ENCODE results near the gene SLC5A12. TPM values are rescaled to one million over a fixed set of nuclear protein-coding genes. Genes with fewer than 3 reads are reported as not detected.

Gene SLC5A12
- total and polyA plus RNA-seq, 10 of the 15 experiments (the other 5 are each of a cell fraction or from before 2014, with no cell fraction given), result 0.06 to 0.15 TPM; not detected in 8

DNA sequence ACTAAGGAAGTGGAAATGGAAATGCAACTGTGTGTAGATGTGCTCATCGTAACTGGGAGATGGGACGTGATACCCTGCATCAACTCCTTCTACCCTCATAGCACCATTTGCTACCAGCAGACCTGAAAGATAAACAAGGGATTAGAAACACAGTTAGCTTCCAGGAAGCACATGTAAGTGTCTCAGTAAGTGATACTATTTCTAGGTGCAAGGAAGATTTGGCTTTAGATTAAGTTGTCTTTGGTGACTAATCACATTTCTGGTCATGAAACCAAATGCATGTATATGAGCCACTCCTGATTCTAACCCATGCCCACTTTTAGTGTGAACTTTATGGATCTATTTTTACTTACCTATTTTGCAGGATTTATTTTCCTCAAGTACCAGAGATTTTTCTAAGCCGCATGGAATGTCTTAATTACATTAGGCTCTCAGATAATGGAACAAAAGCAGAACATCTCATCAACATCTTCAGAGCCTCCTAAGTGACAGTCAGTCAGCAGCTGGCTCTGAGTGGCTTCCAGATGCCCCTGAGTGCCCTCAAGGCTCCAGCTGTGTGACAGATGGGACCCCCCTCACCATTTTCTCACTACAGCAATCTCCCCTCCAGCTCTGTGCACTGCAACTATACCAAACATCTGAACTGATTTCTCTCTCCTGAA lies 21.2 kb downstream of the SLC5A12 start:
- Histone ChIP-seq H3K4me3 (no peak overlapping the region), H3K27ac (ENCODE audit: control insufficient read depth, insufficient read depth) (no peak overlapping the region), H4K20me1 (ENCODE audit: control insufficient read depth, insufficient read depth) (no peaks in the 10 kb centered on the region), H3K9me3 (replicated peaks; ENCODE audit: control insufficient read depth, insufficient read depth, low read length) (no peaks in the 10 kb centered on the region), H3K36me3 (ENCODE audit: control insufficient read depth in 2 of 2, insufficient read depth in 2 of 2, low read length in 1 of 2) (no peaks in the 10 kb centered on the region), H2AFZ (ENCODE audit: control insufficient read depth, low read depth, low read length) (no peak overlapping the region), H3K27me3 (replicated peaks in 1 of 2; ENCODE audit: control insufficient read depth in 2 of 2, insufficient read depth in 2 of 2, low read length in 1 of 2) (no peaks in the 10 kb centered on the region), H3K9ac (ENCODE audit: control insufficient read depth, insufficient read depth, low read length) (no peak overlapping the region), H3K4me2 (ENCODE audit: control insufficient read depth, insufficient read depth) (no peak overlapping the region), H3K4me1 (ENCODE audit: control insufficient read depth, insufficient read depth, low read length) (no peaks in the 10 kb centered on the region), H3K79me2 (ENCODE audit: control insufficient read depth, insufficient read depth, low read length) (no peaks in the 10 kb centered on the region)
- intact Hi-C loops (cut with micrococcal nuclease; ENCODE audit: unreplicated experiment), result no loop called here
- DNase-seq (ENCODE audit: low read depth, low spot score), result no peak
- no peak for FAIRE-seq
- POLR2A ChIA-PET, result no interaction called here
- SMC1A ChIA-PET (ENCODE audit: uncharacterized antibody, unreplicated experiment), result interaction anchor here (1.0 to 1.2 kb wide), 2 partner anchors 27 to 684 kb away, joined by 3 to 4 read pairs; no protein-coding TSS in a partner anchor
- TF ChIP-seq, protein P1, sequence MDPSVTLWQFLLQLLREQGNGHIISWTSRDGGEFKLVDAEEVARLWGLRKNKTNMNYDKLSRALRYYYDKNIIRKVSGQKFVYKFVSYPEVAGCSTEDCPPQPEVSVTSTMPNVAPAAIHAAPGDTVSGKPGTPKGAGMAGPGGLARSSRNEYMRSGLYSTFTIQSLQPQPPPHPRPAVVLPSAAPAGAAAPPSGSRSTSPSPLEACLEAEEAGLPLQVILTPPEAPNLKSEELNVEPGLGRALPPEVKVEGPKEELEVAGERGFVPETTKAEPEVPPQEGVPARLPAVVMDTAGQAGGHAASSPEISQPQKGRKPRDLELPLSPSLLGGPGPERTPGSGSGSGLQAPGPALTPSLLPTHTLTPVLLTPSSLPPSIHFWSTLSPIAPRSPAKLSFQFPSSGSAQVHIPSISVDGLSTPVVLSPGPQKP (IDR thresholded peaks at IDR 0.05; ENCODE audit: low read depth, low read length), result no peak
- TF ChIP-seq, protein P2, sequence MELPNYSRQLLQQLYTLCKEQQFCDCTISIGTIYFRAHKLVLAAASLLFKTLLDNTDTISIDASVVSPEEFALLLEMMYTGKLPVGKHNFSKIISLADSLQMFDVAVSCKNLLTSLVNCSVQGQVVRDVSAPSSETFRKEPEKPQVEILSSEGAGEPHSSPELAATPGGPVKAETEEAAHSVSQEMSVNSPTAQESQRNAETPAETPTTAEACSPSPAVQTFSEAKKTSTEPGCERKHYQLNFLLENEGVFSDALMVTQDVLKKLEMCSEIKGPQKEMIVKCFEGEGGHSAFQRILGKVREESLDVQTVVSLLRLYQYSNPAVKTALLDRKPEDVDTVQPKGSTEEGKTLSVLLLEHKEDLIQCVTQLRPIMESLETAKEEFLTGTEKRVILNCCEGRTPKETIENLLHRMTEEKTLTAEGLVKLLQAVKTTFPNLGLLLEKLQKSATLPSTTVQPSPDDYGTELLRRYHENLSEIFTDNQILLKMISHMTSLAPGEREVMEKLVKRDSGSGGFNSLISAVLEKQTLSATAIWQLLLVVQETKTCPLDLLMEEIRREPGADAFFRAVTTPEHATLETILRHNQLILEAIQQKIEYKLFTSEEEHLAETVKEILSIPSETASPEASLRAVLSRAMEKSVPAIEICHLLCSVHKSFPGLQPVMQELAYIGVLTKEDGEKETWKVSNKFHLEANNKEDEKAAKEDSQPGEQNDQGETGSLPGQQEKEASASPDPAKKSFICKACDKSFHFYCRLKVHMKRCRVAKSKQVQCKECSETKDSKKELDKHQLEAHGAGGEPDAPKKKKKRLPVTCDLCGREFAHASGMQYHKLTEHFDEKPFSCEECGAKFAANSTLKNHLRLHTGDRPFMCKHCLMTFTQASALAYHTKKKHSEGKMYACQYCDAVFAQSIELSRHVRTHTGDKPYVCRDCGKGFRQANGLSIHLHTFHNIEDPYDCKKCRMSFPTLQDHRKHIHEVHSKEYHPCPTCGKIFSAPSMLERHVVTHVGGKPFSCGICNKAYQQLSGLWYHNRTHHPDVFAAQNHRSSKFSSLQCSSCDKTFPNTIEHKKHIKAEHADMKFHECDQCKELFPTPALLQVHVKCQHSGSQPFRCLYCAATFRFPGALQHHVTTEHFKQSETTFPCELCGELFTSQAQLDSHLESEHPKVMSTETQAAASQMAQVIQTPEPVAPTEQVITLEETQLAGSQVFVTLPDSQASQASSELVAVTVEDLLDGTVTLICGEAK (IDR thresholded peaks at IDR 0.05; ENCODE audit: borderline replicate concordance), result no peak
- TF ChIP-seq, protein P3, sequence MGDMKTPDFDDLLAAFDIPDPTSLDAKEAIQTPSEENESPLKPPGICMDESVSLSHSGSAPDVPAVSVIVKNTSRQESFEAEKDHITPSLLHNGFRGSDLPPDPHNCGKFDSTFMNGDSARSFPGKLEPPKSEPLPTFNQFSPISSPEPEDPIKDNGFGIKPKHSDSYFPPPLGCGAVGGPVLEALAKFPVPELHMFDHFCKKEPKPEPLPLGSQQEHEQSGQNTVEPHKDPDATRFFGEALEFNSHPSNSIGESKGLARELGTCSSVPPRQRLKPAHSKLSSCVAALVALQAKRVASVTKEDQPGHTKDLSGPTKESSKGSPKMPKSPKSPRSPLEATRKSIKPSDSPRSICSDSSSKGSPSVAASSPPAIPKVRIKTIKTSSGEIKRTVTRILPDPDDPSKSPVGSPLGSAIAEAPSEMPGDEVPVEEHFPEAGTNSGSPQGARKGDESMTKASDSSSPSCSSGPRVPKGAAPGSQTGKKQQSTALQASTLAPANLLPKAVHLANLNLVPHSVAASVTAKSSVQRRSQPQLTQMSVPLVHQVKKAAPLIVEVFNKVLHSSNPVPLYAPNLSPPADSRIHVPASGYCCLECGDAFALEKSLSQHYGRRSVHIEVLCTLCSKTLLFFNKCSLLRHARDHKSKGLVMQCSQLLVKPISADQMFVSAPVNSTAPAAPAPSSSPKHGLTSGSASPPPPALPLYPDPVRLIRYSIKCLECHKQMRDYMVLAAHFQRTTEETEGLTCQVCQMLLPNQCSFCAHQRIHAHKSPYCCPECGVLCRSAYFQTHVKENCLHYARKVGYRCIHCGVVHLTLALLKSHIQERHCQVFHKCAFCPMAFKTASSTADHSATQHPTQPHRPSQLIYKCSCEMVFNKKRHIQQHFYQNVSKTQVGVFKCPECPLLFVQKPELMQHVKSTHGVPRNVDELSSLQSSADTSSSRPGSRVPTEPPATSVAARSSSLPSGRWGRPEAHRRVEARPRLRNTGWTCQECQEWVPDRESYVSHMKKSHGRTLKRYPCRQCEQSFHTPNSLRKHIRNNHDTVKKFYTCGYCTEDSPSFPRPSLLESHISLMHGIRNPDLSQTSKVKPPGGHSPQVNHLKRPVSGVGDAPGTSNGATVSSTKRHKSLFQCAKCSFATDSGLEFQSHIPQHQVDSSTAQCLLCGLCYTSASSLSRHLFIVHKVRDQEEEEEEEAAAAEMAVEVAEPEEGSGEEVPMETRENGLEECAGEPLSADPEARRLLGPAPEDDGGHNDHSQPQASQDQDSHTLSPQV (IDR thresholded peaks at IDR 0.05), result no peak
- no peak for TF ChIP-seq CEBPZ (IDR thresholded peaks at IDR 0.05; ENCODE audit: low read depth, low read length)
- WGBS (ENCODE audit: insufficient coverage, insufficient replicate concordance, low lambda C conversion rate, missing lambda C conversion rate), result 47% methylated on average over 3 of the region's 3 CpGs
- RAD21 ChIA-PET (ENCODE audit: unreplicated experiment), result no interaction called here
- ATAC-seq, result no peak
- no TSS peak for BruUV-seq (replicated peaks)
- in situ Hi-C loops (cut with MboI), result no loop called here
- CTCF ChIA-PET, result interaction anchor here (0.9 kb wide), 1 partner anchor 7 kb away, joined by 3 read pairs; no protein-coding TSS in a partner anchor

All from GM12878 (cell line).